ES-I3 (cell line): ENCODE results near the gene MAN1B1.

Experiments used
- H3K36me3 ChIP-seq: 2 replicates; pipeline ENCODE4 v1.6.1; 2013; ENCODE audit warnings: mild to moderate bottlenecking, low read length, control low read depth, moderate library complexity; ENCODE audit not compliant: insufficient read depth
- H3K4me1 ChIP-seq: 2 replicates; pipeline ENCODE4 v1.6.1; 2013; ENCODE audit warnings: mild to moderate bottlenecking, control low read depth, low read length; ENCODE audit not compliant: insufficient read depth
- H3K9ac ChIP-seq: 2 replicates; pipeline ENCODE4 v1.6.1; 2013; ENCODE audit warnings: low read depth, mild to moderate bottlenecking, low read length, moderate library complexity
- H3K9me3 ChIP-seq: 2 replicates; pipeline ENCODE4 v1.6.1; 2013; ENCODE audit warnings: mild to moderate bottlenecking, low read length, moderate library complexity; ENCODE audit not compliant: control insufficient read depth, insufficient read depth

The MAN1B1 gene

DNA sequence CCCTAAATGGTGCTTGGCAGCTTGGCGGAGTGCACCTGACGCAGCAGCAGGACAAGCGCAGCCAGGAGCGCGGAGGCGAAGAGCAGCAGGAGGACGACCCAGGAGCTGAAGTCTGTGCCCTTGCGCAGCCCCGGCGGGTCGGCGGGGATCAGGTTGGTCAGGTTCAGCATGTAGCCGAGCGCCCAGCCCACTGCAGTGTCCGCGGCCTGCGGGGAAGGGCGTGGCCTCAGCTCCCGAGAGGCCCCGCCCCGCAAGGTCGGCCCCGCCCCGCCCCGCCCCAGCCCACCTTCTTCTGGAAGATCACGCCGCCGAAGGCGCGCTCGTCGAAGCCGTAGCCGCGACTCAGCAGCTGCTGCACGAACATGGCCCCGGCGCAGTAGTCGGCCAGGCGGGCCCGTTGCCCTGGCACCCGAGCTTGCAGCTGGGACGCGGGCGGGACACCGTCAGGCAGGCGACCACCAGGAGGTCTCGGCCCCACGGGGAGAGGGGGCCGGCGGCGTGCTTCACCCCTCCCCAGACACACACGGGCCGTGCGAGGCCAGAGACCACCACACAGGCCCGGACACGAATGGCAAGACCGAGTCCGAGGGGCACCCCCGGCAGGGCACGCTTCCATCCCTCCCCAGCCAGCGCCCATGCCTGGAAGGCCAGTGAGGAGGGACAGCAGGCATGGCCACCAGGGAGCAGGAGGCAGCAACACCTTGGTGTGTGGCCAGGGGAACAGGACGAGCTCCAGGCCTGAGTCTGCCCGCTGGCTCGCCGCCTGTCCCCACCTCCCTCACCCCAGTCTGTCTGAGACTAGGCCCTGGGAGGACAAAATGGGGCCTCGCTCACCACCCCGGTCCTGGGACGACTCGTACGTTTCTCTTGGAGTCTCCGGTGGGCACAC, 37.9 kb upstream of the MAN1B1 start:
- H3K9ac ChIP-seq = no peak overlapping the region
- H3K4me1 ChIP-seq = no peaks in the 10 kb centered on the region
- H3K9me3 ChIP-seq = no peaks in the 10 kb centered on the region
- H3K36me3 ChIP-seq = no peaks in the 10 kb centered on the region

DNA sequence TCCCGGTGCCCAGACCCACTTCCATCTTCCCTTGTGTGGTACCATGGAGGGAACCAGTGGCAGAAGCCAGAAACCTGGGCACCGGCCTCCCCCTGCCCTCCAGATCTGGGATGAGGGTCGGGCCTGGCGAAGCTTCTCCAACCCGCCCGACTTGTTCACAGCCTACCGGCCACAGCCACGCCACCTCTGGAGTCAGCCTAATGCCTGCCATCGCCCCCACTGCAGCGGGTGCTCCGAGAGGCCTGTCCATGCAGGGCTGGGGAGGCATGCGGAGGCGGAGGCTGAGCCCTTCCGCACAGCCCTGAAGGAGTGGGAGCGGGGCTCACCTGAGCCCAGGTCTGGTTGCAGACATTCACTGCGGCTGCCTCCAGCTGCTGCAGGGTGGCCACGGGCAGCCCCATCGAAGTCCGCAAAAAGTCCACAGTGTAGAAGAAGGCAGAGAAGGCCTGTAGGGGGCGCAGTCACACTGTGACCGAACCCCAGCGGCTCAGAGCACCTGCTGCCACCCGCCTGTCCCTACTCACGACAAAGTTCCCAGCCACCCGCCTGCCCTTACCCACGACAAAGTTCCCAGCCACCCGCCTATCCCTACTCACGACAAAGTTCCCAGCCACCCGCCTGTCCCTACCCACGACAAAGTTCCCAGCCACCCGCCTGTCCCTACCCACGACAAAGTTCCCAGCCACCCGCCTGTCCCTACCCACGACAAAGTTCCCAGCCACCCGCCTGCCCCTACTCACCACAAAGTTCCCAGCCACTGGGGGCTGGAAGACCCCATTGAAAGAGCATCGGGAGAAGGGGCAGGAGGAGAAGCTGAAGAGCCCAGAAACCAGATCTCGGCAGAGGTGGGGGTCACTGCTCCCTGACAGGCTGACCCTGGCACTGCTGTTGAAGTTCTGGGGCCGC, 37.0 kb upstream of the MAN1B1 start:
- Histone ChIP-seq H3K36me3 (no peaks in the 10 kb centered on the region), H3K9me3 (no peaks in the 10 kb centered on the region), H3K4me1 (no peaks in the 10 kb centered on the region), H3K9ac (no peak overlapping the region)

DNA sequence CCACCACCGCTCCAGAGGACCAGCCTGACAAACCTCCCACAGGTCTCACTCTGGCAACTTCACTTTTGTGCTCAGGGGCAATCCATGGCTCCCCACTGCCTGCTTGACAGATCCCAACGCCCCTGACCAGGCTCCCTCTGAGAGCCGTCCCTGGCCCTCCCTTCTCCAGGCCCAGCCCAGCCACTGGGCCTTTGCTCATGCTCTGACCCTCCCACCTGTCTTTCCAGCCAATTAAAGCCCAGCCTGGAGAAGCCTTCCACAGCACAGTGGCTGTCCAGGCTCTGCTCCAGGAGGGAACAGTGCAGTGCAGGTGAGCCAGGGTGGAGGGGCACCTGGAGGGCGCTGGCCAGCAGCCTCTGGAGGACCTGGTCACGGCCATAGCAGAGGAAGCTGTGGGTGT, 36.2 kb upstream of the MAN1B1 start:
- H3K36me3 ChIP-seq = no peaks in the 10 kb centered on the region
- no peak overlapping the region for H3K9ac ChIP-seq
- no peaks in the 10 kb centered on the region for H3K9me3 ChIP-seq
- no peaks in the 10 kb centered on the region; the same call in 1 of the 2 replicates for H3K4me1 ChIP-seq

DNA sequence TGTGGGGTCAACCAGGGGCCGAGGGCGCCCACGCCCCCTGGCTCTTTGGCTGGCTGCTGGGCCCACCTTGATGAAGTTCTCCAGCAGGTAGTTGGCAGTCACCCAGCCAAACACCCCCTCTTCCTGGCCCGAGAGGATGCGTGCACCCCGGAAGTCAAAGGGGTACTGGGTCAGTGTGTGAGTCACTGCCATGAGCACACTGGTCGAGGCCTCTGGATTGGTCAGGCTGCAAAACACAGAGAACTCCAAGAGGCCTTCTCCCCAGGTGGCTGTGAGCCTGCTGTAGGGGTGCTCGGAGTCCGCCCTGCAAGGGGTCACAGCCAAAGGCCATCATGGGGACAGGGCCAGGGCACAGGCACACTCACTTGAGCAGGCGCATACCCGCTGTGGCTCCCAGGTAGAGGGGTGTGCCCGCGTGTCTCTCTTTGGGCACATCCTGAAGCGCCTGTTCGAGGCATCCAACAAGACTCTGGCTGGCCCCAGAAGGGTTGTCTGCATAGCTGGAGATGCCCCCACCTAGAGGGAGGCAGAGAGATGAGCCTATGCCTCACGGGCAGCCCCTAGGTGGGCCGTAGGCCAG, 35.5 kb upstream of the MAN1B1 start:
- H3K36me3 ChIP-seq = no peaks in the 10 kb centered on the region
- H3K9me3 ChIP-seq = no peaks in the 10 kb centered on the region
- H3K9ac ChIP-seq = no peak overlapping the region
- no peaks in the 10 kb centered on the region; the same call in 1 of the 2 replicates for H3K4me1 ChIP-seq

DNA sequence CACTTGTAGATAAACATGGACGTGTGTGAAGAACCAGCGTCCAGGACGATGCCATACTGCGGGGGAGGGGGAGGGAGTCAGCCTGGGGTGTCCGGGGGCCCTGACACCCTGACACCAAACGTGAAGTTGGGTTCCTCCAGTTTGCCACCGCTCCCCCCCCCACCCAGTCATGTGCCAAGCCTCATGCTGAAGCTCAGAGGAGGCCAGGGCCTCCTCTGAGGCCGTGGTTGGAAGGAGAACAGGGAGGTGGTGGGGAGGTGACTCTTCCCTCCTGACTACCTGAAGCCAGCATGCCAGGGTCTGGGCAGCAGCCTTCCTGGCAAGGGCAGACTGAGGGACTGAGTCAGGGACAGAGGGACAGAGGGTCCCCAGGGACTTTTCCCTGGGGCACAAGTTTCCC, 34.5 kb upstream of the MAN1B1 start:
- H3K4me1 ChIP-seq = no peaks in the 10 kb centered on the region; the same call in 1 of the 2 replicates
- H3K9me3 ChIP-seq = no peaks in the 10 kb centered on the region
- no peak overlapping the region for H3K9ac ChIP-seq
- H3K36me3 ChIP-seq = no peaks in the 10 kb centered on the region

DNA sequence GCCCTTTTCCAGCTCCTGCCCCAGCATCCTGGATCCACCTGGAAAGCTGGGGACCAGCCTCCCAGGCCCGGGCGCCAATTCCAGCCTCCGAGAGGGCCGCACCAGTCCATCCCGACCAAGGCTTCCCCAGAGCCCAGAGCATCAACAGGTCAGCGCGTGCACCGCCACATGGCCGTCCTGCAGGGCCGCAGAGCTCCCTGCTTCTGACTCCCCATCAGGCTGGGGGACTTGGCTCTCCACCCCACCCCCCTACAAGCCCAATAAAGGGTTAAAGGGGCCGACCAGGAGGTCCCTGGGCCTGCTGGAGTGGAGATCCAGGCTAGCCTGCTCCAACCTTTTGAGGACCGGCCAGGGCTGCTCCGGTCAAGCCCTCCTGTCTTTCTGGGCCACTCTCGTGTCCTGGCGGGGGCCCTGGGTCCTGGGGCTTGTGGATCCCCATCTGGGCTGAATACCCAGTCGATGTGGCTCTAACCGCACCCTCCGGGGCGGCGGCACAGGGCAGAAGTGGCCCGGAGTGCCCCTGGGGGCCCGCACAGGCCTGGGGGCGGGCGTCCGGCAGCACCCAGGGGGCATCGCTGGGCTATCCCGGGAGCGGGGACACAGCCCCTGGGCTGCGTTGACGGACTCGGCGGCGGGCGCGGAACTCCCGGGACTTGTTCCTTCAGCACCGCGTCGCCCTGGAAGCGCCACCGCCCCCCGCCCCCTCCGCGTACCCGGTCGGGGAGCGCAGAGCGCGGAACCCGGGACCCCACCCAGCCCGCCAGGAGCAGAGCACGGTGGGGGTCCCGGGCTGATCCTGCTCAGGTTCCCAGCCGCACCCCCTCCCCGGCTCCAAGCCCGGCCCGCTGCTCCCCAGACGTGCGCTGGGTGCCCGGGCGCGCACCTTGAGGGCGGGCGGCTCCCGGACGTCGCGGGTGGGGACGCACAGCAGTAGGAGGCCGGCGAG, 33.5 kb upstream of the MAN1B1 start:
- no peaks in the 10 kb centered on the region for H3K9me3 ChIP-seq
- H3K4me1 ChIP-seq = no peaks in the 10 kb centered on the region; the same call in 1 of the 2 replicates
- peak overlapping the region; percentile 44; the same call in 1 of the 2 replicates for H3K9ac ChIP-seq
- H3K36me3 ChIP-seq = no peaks in the 10 kb centered on the region

DNA sequence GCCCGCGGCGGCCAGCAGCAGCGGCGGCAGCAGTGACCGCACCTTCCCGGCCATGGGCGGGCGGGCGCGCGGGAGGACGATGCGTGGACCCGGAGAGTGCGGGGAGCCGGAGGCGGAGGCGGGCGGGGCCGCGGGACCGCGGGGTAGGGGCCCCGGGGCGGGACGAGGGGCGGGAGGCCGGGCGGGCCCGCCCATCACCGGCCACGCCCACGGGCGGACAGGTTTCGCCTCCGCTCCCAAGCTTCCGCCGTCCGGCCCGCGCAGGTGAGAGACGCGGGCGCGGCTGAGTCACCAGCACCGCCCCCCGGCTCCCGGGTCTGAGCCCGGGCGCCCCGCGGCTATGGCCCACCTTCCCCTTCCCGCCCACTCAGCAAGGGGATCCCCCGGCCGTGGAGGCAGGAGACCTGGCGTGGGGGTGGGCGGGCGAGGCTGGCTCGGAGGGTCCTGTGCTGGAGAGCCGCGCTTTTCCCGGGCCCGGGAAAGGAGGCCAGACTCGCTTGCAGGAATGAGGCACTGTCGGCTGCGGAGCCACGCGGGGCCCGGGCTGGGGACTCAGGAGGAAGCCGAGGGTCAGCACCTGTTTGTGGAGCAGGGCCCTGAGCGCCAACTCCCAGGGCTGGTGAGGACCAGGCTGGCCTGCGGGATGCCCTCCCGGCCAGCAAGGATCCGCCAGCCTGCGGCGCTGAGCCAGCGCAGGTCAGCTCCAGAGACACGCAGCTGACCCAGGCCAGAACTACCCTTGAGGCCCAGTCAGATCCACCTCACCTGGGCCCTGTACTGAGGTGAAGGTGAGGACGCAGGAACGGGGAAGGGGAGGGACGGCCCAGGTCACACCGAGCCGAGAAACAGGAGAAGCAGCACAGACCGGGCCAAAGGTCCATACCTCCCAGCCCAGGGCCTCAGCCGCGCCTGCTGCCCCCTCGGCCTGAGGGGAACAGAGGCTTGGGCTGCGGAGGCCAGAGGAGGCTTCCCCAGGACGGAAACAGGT, 32.5 kb upstream of the MAN1B1 start, which contains the start of gene ENTPD2:
ENTPD2 (minus strand) TSS at position 118 of the 988 bp plus-strand sequence; CDS start at position 54, 64 bp downstream.
- H3K9ac ChIP-seq = peak within 1 kb of the TSS; percentile 44
- H3K36me3 ChIP-seq = no peaks in the 10 kb centered on the region
- no peaks in the 10 kb centered on the region for H3K9me3 ChIP-seq
- no peaks in the 10 kb centered on the region; the same call in 1 of the 2 replicates for H3K4me1 ChIP-seq

DNA sequence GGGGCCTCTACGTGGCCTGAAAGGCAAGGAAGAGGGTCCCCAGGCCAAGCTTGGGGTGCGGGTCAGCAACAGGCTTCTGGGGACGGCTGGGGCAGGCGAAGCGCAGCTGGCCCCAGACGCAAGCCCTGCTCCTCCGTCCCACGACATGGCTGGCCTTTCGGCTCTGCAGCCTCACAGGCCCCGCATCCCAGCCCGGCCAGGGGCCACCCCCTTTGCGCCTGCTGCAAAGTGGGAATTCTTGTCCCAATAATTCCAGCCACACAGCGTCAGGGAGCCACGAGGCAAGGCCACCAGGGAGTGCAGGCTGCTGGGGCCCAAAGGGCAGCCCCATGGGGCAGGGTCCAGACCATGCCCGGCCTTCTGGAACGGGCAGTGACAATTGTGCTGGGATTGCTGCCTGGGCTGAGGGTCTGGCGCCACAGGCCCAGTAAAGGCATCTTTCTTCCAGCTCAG, 31.8 kb upstream of the MAN1B1 start:
- Histone ChIP-seq H3K9me3 (no peaks in the 10 kb centered on the region), H3K4me1 (no peaks in the 10 kb centered on the region; the same call in 1 of the 2 replicates), H3K36me3 (no peaks in the 10 kb centered on the region), H3K9ac (peak overlapping the region; percentile 44)

DNA sequence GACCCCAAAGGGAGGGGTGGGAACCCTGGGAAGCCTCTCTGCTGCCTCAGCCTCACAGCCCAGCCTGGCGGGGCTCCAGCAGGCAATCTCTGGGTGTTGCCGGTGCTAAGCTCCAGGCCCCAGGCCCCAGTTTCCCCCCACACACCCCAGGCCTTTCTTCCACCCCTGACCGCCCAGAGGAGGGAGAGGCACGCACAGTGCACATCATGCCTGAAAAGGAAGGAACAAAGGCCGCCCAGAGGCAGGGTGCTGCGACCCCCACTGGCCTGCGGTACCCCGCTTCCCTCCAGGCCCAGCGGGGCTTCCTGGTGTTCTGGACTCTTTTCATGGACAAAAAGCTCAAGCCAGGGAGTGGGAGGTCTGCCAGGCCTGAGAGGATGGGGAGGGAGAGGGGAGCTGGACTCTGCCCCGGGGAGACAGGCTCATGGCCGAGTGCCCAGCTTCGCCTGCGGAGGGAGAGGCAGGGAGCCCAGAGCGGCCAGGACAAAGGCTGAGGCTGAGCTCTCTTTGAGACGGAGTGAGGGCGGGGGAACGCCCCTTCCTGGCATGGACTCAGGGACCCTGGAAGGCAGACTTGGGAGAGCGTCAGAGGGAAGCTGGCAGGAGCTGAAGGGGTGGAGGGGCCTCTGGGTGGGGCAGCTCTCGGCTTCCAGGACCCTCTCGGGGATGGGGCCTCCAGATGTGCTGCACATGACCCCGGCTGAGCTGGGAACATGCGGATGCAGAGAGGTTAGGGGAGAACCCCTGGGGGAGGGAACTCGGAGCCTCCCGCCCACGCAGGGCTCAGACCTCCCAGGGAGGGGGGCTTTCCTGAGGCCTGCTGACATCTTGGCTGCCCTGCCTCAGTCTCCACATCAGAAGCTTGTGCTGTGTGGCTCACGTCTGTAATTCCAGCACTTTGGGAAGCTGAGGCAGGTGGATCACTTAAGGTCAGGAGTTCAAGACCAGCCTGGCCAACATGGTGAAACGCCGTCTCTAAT, 31.1 kb upstream of the MAN1B1 start:
- H3K36me3 ChIP-seq = no peaks in the 10 kb centered on the region
- H3K9ac ChIP-seq = no peak overlapping the region
- H3K9me3 ChIP-seq = no peaks in the 10 kb centered on the region
- H3K4me1 ChIP-seq = no peaks in the 10 kb centered on the region; the same call in 1 of the 2 replicates

DNA sequence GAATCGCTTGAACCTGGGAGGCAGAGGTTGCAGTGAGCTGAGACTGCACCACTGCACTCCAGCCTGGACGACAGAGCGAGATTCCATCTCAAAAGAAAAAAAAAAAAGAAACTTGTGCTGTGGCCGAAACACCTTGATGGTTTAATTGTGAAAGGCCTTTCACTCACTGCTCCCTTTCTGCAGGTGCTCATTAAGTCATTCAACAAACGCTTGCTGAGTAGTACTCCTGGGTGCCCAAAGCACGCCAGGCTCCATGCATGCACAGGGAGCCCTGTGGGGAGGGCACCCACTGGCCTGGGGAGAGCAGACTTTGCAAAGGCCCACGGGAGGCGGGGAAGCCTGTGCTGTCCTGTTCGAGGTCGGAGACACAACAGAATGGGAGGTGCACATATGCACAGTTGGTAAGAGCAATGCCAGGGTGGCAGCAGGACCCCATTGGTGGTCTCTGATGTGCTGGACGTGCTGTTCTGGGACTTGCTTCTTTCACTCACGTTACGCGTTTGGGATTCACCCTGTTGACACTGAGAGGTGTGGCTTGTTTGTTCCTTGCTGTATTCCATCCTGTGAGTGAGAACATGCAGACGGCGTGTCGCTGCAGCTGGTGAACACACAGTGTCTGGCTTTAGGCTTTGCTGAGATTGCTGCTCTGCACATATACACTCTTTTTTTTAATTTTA, 29.9 kb upstream of the MAN1B1 start:
- H3K4me1 ChIP-seq = no peaks in the 10 kb centered on the region; the same call in 1 of the 2 replicates

DNA sequence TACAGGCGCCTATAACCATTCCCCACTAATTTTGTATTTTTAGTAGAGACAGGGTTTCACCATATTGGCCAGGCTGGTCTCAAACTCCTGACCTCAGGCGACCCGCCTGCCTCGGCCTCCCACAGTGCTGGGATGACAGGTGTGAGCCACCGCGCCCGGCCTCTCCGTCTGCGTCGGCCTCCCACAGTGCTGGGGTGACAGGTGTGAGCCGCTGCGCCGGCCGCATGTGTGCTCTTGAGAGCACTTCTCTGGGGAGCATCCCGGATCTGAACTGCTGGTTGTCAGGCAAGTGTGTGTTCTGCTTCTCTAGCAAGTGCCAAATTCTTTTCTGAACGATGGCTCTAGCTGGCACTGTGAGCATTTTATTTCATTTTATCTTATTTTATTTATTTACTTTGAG, 29.2 kb upstream of the MAN1B1 start:
- Histone ChIP-seq H3K4me1 (no peaks in the 10 kb centered on the region; the same call in 1 of the 2 replicates), H3K36me3 (no peaks in the 10 kb centered on the region), H3K9me3 (no peaks in the 10 kb centered on the region), H3K9ac (no peak overlapping the region)

More for the DNA sequence above, 29.9 kb upstream of the MAN1B1 start:
- H3K9me3 ChIP-seq = no peaks in the 10 kb centered on the region
- no peaks in the 10 kb centered on the region for H3K36me3 ChIP-seq
- no peak overlapping the region for H3K9ac ChIP-seq
